Ishikawa (cell line): ENCODE measurements around the gene EXOC3.

Experiments used
- CEBPB ChIP-seq: IDR thresholded peaks from 2 replicates; pipeline ENCODE4 v1.6.1; 2012
- EGR1 ChIP-seq: IDR thresholded peaks from 2 replicates; pipeline ENCODE4 v1.6.1; 2012
- EP300 ChIP-seq: IDR thresholded peaks from 2 replicates; pipeline ENCODE4 v1.6.1; 2012; ENCODE audit warnings: borderline replicate concordance
- FOXM1 ChIP-seq: IDR thresholded peaks from 2 replicates; pipeline ENCODE4 v1.6.1; 2012; ENCODE audit warnings: low read depth, borderline replicate concordance
- RAD21 ChIP-seq: IDR thresholded peaks from 2 replicates; pipeline ENCODE4 v1.6.1; 2012; ENCODE audit warnings: low read depth
- TAF1 ChIP-seq: IDR thresholded peaks from 2 replicates; pipeline ENCODE4 v1.6.1; 2012; ENCODE audit warnings: low read depth, mild to moderate bottlenecking
- TCF12 ChIP-seq: IDR thresholded peaks from 2 replicates; pipeline ENCODE4 v1.6.1; 2012; ENCODE audit warnings: low read depth
- TEAD4 ChIP-seq: IDR thresholded peaks from 2 replicates; pipeline ENCODE4 v1.6.1; 2012
- YY1 ChIP-seq: IDR thresholded peaks from 2 replicates; pipeline ENCODE4 v1.6.1; 2012; ENCODE audit warnings: low read depth
- ZBTB7A ChIP-seq: IDR thresholded peaks from 2 replicates; pipeline ENCODE4 v1.6.1; 2012; ENCODE audit warnings: low read depth
- TF ChIP-seq, protein P1 (sequence below): IDR thresholded peaks from 2 replicates; pipeline ENCODE4 v1.6.1; 2012
- TF ChIP-seq, protein P2 (sequence below): IDR thresholded peaks from 2 replicates; pipeline ENCODE4 v1.6.1; 2012
- TF ChIP-seq, protein P3 (sequence below): IDR thresholded peaks from 2 replicates; pipeline ENCODE4 v1.6.1; 2012; ENCODE audit warnings: low read depth, mild to moderate bottlenecking

DNA sequence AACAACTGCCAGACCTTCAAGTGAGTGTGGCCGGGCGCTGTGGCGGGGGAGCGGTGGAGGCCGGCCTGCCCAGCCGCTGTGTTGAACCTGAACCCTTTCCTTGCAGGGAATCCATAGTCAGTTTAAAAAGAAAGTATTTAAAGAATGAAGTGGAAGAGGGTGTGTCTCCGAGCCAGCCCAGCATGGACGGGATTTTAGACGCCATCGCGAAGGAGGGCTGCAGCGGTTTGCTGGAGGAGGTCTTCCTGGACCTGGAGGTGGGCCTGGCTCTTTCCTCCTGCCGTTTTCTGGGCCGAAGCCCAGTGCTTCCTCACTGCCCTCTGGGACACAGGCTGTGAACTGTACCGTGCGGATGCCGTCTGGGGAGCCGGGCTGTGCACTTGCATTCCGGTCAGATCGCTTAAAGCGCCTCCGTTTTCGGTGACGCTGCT is 19.1 kb downstream of the EXOC3 start:
- TF ChIP-seq EP300 (no peak), CEBPB (no peak), ZBTB7A (no peak), TEAD4 (no peak), YY1 (no peak), TAF1 (no peak), TCF12 (no peak), FOXM1 (no peak), EGR1 (no peak), RAD21 (no peak)
- TF ChIP-seq, protein P1, sequence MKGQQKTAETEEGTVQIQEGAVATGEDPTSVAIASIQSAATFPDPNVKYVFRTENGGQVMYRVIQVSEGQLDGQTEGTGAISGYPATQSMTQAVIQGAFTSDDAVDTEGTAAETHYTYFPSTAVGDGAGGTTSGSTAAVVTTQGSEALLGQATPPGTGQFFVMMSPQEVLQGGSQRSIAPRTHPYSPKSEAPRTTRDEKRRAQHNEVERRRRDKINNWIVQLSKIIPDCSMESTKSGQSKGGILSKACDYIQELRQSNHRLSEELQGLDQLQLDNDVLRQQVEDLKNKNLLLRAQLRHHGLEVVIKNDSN = no peak
- TF ChIP-seq, protein P2, sequence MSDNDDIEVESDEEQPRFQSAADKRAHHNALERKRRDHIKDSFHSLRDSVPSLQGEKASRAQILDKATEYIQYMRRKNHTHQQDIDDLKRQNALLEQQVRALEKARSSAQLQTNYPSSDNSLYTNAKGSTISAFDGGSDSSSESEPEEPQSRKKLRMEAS = no peak
- TF ChIP-seq, protein P3, sequence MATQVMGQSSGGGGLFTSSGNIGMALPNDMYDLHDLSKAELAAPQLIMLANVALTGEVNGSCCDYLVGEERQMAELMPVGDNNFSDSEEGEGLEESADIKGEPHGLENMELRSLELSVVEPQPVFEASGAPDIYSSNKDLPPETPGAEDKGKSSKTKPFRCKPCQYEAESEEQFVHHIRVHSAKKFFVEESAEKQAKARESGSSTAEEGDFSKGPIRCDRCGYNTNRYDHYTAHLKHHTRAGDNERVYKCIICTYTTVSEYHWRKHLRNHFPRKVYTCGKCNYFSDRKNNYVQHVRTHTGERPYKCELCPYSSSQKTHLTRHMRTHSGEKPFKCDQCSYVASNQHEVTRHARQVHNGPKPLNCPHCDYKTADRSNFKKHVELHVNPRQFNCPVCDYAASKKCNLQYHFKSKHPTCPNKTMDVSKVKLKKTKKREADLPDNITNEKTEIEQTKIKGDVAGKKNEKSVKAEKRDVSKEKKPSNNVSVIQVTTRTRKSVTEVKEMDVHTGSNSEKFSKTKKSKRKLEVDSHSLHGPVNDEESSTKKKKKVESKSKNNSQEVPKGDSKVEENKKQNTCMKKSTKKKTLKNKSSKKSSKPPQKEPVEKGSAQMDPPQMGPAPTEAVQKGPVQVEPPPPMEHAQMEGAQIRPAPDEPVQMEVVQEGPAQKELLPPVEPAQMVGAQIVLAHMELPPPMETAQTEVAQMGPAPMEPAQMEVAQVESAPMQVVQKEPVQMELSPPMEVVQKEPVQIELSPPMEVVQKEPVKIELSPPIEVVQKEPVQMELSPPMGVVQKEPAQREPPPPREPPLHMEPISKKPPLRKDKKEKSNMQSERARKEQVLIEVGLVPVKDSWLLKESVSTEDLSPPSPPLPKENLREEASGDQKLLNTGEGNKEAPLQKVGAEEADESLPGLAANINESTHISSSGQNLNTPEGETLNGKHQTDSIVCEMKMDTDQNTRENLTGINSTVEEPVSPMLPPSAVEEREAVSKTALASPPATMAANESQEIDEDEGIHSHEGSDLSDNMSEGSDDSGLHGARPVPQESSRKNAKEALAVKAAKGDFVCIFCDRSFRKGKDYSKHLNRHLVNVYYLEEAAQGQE = no peak
